GM18873 (cell line): ENCODE results near the gene EPHB4.
"Not testable (repeated sequence)": the region's sequence is repeated elsewhere in the genome, so short reads cannot be mapped to it uniquely, and the experiment has no call there.

Source experiments
- ATAC-seq: cut with Tn5 transposase; IDR thresholded peaks from one replicate; pipeline ENCODE4 v1.9.1; 2021; ENCODE audit warnings: mild to moderate bottlenecking, moderate library complexity, moderate number of reproducible peaks; ENCODE audit not compliant: unreplicated experiment, low FRiP score

EPHB4 gene

DNA sequence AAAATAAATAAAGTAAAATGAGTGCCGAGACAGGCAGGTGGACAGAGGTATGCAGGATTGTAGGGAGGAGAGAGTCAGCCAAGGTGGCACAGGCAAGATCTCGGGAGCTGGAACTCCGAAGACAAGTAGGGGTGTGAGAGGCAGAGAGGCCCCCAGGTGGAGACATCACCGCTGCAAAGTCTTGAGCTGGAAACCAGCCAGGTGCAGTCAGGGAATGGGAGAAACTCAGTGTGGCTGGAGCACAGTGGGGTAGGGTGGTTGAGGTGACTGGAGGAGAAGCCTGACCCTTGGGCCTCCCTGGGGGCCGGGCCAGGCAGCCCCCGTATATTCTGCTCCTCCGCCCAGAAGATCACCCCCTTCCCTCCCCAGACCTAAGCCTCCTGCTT is 4.2 kb downstream of the EPHB4 start:
- ATAC-seq: no peak

DNA sequence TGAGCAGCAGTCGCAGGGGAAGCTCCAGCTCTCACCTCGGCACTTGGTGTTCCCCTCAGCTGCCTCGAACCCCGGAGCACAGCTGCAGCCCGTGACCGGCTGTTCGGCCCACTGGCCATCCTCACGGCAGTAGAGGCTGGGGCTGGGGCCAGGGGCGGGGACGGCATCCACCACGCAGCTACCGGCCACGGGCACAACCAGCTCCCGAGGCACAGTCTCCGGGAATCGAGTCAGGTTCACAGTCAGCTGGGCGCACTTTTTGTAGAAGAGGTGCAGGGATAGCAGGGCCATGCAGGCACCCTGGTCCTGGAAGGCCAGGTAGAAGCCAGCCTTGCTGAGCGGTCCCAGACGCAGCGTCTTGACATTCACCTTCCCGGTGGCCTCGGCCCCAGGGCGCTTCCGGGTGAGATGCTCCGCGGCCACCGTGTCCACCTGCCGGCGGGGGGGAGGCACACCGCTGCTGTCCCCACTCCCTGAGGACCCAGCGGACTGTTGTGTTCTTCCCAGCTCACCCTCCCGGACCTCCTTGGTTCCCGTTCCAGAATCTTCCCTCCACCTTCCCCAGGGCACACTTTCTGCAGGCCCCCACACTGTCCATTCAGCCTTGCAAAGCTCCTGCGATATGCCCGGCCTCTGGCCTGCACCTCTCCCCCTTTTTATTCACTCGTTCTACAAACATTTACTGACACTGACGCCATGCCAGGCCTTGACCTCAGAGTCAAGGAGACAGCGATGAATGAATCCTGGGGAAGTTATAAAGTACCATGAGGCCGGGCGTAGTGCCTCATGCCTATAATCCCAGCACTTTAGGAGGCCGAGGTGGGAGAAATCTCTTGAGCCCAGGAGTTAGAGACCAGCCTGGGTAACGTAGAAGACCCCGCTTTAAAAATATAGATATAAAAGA is 4.8 kb downstream of the EPHB4 start:
- no peak for ATAC-seq

DNA sequence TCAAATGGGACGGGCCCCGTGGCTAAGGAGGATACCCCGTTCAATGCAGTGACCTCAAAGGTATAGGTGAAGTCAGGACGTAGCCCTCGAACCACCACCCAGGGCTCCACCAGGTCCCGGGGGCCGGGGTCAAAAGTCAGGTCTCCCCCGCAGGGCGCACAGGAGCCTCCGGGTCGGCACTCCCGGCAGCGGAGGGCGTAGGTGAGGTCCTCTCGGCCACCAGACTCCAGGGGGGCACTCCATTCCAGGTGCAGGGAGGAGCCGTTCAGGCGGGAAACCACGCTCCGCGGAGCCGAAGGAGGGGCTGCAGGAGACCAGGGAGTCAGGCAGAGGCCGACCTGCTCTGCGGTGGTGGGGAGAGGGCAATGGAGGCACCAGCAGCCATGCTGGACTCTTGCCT is 7.7 kb downstream of the EPHB4 start:
- ATAC-seq: no peak

DNA sequence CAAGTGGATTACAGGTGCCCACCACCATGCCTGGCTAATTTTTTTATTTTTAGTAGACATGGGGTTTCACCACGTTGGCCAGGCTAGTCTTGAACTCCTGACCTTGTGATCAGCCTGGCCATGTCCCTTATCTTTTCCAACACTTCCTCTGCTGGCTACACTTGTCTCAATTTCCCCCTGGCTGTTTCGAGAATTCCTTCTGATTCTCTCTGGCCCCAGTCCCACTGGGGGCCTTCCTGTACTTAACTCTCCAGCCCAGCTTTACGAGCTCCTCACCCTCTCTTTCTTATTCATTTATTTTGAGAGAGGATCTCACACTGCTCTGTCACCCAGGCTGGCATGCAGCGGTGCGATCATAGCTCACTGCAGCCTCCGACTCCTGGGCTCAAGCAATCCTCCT is 8.5 kb downstream of the EPHB4 start:
- ATAC-seq: no peak

DNA sequence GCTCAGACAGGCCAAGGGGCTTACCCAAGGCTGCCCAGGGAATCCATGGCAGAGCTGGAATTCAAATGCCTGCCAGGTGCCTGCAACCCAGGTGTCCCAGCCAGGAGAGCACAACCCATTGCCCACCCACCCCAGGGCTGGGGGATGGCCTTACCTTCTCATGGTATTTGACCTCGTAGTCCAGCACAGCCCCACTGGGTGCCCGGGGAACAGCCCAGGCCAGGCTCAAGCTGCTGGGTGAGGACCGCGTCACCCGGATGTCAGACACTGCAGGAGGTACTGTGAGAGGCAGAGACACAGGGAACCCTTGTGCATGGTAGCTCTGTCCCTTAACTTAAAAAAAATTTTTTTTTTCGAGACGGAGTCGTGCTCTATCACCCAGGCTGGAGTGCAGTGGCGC is 9.0 kb downstream of the EPHB4 start:
- no peak for ATAC-seq

DNA sequence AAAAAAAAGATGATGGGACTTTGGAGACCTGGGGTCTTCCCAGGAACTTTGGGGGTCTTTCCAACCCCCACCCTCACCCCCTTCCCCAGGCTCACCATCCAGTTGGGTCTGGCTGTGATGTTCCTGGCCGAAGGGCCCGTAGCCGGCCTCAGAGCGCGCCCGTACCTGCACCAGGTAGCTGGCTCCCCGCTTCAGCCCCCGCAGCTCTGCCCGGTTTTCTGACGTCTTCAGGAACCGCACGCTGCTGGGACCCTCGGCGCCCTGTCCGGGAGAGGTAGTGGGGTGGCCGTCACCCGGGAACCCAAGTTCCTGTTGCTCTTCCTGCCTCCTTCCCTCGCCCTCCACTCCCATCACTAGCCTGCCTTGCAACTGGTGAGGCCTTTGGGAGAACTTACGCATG is 10.2 kb downstream of the EPHB4 start:
- no peak for ATAC-seq

DNA sequence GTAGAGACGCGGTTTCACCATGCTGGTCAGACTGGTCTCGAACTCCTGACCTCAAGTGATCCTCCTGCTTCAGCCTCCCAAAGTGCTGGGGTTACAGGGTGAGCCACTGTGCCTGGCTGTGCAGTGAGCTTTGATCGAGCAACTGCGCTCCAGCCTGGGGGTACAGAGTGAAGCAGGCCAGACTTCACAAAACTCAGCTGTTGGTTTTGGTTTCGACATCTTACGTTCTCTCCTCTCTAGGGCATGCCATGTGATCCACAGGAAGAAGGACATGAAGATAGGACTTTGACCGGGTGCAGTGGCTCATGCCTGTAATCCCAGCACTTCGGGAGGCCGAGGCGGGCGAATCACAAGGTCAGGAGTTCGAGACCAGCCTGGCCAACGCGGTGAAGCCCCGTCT is 10.8 kb downstream of the EPHB4 start:
- ATAC-seq: not testable (repeated sequence)

DNA sequence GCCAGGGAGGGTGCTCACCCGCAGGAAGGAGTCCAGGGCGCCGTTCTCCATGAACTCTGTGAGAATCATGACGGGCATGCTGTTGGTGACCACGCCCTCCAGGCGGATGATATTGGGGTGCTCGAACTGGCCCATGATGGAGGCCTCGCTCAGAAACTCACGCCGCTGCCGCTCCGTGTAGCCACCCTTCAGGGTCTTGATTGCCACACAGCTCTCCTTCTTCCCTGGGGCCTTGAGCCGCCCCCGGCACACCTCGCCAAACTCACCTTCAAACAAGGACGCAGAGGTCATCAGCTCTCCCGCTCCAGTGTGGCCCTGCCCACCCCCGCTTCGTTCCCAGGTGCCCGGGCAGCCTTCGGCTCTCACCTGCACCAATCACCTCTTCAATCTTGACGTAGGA is 14.6 kb downstream of the EPHB4 start:
- no peak for ATAC-seq

DNA sequence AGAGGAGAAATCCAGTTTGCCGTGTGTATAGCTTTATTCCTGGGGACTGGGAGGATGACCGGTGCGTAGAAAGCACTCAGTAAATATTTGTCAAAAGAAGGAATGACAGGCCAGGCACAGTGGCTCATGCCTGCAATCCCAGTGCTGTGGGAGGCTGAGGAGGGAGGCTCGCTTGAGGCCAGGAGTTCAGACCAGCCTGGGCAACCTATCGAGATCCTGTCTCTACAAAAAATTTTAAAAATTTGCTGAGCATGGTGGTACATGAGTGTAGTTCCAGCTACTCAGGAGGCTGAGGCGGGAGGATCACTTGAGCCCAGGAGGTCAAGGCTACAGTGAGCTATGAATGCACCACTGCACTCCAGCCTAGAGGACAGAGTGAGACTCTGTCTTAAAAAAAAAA is 15.8 kb downstream of the EPHB4 start:
- no peak for ATAC-seq

DNA sequence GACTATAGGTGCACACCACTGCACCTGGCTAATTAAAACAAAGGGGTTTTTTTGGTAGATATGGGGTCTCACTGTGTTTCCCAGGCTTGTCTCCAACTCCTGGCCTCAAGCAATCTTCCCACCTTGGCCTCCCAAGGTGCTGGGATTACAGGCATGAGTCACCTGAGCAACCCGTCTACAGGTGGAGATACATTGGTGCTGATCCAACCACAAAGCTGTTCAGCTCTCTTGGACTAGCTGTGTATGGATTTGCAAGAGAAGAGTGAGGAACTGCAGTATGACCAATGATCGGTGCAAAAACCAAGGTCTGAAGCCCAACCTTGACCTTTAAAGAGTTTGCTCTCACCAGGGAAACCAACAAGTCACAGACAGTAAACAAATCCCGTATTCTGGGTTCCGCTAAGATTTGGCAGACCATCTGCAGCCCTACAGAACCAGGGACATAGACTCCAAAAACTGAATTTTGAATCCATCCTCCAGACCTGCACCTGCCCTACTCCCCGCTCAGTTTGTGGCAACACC is 18.9 kb downstream of the EPHB4 start:
- no peak for ATAC-seq

DNA sequence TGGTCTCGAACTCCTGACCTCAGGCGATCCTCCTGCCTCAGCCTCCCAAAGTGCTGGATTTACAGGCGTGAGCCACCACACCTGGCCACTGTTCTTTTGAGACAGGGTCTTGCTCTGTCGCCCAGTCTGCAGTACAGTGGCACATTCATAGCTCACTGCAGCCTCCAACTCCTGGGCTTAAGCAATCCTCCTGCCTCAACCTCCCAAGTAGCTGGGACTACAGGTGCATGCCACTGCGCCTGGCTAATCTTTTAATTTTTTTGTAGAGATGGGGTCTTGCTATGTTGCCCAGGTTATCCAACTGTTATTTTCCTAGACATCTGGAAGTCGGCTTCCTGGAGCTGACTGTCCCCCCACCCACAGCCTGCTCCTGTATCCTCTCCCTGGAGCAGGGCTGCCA is 20.4 kb downstream of the EPHB4 start:
- ATAC-seq: not testable (repeated sequence)

DNA sequence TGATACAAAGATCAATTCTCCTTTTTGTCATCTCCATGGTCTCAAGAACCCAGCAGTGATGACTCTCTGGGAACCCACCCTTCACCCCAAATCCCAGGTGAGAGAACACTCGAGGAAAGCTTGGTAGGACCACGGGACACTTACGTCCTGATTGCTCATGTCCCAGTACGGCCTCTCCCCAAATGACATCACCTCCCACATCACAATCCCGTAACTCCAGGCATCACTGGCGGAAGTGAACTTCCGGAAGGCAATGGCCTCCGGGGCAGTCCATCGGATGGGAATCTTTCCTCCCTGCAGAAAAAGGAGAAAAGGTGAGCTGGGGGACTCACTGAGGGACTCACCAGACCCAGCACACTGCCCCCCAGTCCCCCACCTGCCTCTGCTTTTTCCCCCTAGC is 21.0 kb downstream of the EPHB4 start:
- no peak for ATAC-seq

DNA sequence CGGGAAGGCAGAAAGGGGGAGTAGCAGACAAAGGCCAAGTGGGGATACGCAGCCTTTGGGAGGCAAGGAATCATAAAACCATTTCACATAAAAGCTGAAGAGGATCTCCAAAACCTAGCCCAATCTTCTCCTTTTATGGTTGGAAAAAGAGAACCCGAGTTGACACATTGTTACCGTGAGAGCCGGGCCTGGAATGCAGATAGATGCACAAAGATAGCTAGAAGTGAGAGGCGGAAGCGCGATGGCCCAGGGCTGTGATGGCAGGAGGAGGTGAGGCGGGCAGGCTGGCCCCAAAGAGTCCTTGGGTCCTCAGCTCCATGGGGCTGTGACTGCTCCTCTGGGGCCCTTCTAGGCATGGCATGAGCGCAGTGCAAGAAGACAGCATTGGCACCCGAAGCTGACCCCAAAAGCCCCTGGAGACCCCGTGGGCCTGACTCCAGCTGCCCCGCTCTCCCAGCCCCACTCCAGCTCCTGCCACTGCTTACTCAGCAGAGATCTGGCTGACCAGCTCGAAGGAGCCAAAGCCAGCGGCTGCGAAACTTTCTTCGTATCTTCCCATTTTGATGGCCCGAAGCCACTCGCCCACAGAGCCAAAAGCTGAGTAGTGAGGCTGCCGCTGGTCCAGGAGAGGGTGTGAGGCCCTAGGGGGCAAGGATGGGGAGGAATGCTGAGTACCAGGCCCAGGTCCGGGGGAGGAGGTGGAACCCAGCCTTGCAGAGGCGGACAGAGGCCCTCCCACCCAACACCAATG is 22.5 kb downstream of the EPHB4 start:
- ATAC-seq: no peak

DNA sequence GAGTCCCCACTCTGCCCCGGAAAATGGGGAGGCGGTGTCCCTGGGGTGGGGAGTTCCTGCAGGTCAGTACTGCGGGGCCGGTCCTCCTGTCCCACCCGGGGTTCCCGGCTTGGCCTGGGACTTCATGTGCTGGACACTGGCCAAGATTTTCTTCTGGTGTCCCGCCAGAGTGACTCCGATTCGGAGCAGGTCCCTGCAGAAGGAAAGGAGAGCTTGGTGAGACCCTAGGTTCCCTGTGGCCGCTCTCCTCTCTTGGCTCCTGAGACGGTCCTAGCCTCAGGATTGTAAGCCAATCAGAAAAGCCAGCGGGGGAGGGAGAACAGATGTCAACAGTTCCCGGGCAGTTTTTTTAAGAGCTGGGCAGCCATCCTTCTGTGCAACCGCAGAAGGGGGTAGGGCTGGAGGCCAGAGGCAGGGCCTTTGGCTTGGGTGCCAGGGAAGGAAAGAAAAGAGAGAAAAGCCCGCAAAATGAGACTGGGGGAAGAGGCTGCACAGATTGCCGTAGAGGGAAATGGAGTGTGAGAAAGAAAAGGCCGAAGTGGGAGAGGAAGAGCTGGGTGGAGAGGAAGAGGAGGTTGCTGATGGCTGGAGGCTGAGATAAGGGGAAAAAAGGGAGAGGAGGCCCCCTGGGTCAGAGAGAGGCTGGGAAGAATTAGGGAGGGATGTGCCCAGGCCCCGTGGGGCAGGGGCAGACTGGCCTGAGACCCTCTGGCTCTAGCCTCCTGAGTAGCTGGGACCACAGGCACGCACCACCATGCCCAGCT is 23.7 kb downstream of the EPHB4 start:
- peak; percentile 97 for ATAC-seq

DNA sequence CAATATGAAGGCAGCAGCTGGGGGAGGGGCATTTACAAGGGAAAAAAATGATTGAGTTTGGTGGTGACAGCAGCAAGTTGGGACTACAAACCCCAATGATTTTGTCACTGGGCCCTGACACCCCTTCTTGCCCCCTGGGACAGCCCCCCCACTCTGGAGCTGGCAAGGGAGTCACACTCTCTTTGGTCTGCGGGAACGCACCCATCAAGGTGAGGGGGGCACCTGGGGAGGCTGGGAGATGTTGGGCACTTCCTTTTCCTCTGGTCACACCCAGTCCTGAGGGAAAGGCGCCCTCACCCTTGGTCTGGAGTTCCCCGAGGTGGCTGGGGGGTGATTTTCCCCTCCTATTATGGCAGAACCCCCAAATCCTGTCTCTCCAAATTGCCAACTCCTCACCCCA is 24.4 kb downstream of the EPHB4 start:
- ATAC-seq: no peak

DNA sequence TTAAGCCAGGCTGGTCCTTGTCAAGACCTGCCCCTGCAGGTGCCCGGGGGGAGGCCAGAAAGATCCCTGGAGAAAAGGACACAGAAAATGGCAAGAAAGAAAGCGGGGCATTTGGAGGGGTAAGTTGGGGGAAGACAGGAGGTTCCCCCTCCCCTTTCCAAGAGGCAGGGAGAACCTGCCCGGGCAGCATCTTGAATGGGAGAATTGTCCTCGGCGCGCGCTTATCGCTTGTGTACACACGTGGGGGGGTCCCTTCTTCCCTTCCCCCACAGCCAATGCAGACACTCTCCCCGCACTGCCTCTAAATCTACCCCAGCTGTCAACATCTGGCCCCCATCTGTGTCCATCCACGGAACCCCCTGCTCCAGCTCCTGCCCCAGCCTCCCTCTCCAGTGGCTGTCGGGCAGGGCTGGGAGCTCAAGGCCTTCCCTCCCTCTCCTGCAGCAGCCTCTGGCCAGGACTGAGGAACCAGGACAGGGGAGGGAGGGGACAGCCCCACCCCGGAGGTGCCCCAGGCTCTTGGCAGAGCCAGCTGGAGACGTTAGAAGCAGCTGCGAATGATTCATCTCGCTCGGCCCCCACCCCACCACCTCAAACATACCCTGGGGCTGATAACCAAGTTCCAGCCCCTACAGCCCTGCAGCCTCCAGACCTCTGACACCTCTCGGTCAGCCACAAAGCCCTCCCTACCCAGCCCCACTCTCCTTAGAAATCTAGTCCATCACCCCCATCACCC is 25.3 kb downstream of the EPHB4 start:
- ATAC-seq: no peak

DNA sequence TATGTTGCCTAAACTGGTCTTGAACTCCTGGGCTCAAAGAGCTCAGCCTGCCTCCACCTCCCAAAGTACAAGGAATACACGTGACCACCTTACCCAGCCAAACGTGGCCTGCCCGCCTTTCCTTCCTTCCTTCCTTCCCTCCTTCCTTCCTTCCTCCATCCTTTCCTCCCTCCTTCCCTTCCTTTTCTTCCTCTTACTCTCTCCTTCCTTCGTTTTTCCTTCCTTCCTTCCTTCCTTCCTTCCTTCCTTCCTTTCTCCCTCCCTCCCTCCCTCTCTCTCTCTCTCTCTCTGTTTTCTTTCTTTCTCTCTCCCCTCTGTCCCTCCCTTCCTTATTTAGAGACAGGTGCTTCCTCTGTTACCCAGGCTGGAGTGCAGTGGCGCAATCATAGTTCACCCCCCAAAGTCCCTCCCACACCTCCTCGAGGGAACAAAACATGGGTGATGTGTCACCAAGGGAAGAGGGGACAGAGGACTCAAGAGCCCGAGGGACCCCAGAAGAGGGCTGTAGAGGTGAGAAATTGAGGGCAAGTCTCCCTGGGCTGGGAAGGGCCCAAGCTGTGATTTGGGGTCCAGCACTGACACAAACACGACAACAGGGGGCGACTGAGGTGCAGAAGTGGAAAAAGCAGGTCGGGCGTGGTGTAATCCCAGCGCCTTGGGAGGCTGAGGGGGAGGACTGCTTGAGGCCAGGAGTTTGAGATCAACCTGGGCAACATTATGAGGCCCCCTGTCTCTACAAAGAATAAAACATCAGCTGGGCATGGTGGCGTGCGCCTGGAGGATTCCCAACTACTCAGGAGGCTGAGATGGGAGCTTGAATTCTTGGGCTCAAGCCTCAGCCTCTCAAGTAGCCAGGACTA is 28.1 kb downstream of the EPHB4 start:
- no peak for ATAC-seq

DNA sequence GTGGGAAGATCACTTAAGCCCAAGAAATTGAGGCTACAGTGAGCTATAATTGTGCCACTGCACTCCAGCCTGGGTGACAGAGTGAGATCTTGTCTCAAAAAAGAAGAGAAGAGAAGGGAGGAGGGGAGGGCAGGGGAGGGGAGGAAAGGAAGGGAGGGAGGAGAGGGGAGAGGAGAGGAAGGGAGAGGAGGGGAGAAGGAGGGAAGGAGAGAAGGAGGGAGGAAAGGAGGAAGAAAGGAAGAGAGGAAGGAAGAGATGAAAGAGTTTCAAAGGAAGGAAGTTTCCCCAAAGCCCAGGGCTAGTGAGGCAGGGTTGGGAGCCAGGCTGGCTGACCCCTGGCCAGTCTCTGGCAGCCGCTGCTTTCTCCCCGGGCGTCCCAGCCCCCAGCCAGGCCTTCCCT is 32.6 kb downstream of the EPHB4 start:
- no peak for ATAC-seq
